Measurements from ENCODE around the gene FXN. TPM values are rescaled to one million over a fixed set of nuclear protein-coding genes. Genes with fewer than 3 reads are reported as not detected.
A peak's percentile ranks its signal among the peaks of the same experiment; 100 is the strongest.

FXN gene
- total RNA-seq, 1 donor from 2014 or later, result 11.4 TPM

GRCh38 chr9:69018737-69019136 lies 16.8 kb upstream of the FXN start:
- TF ChIP-seq CTCF (IDR thresholded peaks at IDR 0.05; ENCODE audit: insufficient read depth, low read length, poor library complexity, severe bottlenecking), result no peak
- H3K36me3 ChIP-seq (ENCODE audit: control insufficient read depth, insufficient read depth, low read length), result no peaks in the 10 kb centered on the region
- no peak for DNase-seq (ENCODE audit: low read depth)
- H3K4me3 ChIP-seq (ENCODE audit: low read depth, low read length), result no peak overlapping the region
- no peaks in the 10 kb centered on the region for H3K27me3 ChIP-seq (ENCODE audit: control insufficient read depth, insufficient read depth, low read length)

- H3K4me3 ChIP-seq (ENCODE audit: low read depth, low read length), result no peak overlapping the region
- no peak for TF ChIP-seq CTCF (IDR thresholded peaks at IDR 0.05; ENCODE audit: insufficient read depth, low read length, poor library complexity, severe bottlenecking)
- no peaks in the 10 kb centered on the region for H3K27me3 ChIP-seq (ENCODE audit: control insufficient read depth, insufficient read depth, low read length)
- H3K36me3 ChIP-seq (ENCODE audit: control insufficient read depth, insufficient read depth, low read length), result no peaks in the 10 kb centered on the region
- no peak for DNase-seq (ENCODE audit: low read depth)
These were observed 15.7 kb upstream of the FXN start for GRCh38 chr9:69019808-69020207.

- no peak for TF ChIP-seq CTCF (IDR thresholded peaks at IDR 0.05; ENCODE audit: insufficient read depth, low read length, poor library complexity, severe bottlenecking)
- Histone ChIP-seq H3K4me3 (ENCODE audit: low read depth, low read length) (no peak overlapping the region), H3K27me3 (ENCODE audit: control insufficient read depth, insufficient read depth, low read length) (no peaks in the 10 kb centered on the region), H3K36me3 (ENCODE audit: control insufficient read depth, insufficient read depth, low read length) (no peaks in the 10 kb centered on the region)
- DNase-seq (ENCODE audit: low read depth), result no peak
These were observed 15.0 kb upstream of the FXN start for GRCh38 chr9:69020301-69021145.

GRCh38 chr9:69023650-69024049 lies 11.9 kb upstream of the FXN start:
- Histone ChIP-seq H3K4me3 (ENCODE audit: low read depth, low read length) (no peak overlapping the region), H3K27me3 (ENCODE audit: control insufficient read depth, insufficient read depth, low read length) (peaks cover 3% of the 10 kb centered on the region), H3K36me3 (ENCODE audit: control insufficient read depth, insufficient read depth, low read length) (no peaks in the 10 kb centered on the region)
- no peak for TF ChIP-seq CTCF (IDR thresholded peaks at IDR 0.05; ENCODE audit: insufficient read depth, low read length, poor library complexity, severe bottlenecking)
- no peak for DNase-seq (ENCODE audit: low read depth)

- peak; percentile 66 for TF ChIP-seq CTCF (IDR thresholded peaks at IDR 0.05; ENCODE audit: insufficient read depth, low read length, poor library complexity, severe bottlenecking)
- no peak for DNase-seq (ENCODE audit: low read depth)
- Histone ChIP-seq H3K36me3 (ENCODE audit: control insufficient read depth, insufficient read depth, low read length) (no peaks in the 10 kb centered on the region), H3K4me3 (ENCODE audit: low read depth, low read length) (no peak overlapping the region), H3K27me3 (ENCODE audit: control insufficient read depth, insufficient read depth, low read length) (peaks cover 3% of the 10 kb centered on the region)
These were observed 8.0 kb upstream of the FXN start for GRCh38 chr9:69027355-69028097.

Measured in kidney epithelial cell (primary cell).